GM12875 (cell line): Measurements from ENCODE around the gene ST6GAL1.
A peak's percentile ranks its signal among the peaks of the same experiment; 100 is the strongest.

ENCODE experiments used
- H3K4me3 ChIP-seq: one replicate; pipeline ENCODE4 v1.5.1; 2011; ENCODE audit warnings: low read depth, low read length, control low read depth
- CTCF ChIP-seq: IDR thresholded peaks from 2 replicates; pipeline ENCODE4 v1.5.1; 2011; ENCODE audit warnings: low read depth, mild to moderate bottlenecking, control low read depth, inconsistent platforms, low read length, moderate library complexity, borderline replicate concordance; ENCODE audit not compliant: insufficient read depth

ST6GAL1 gene

DNA sequence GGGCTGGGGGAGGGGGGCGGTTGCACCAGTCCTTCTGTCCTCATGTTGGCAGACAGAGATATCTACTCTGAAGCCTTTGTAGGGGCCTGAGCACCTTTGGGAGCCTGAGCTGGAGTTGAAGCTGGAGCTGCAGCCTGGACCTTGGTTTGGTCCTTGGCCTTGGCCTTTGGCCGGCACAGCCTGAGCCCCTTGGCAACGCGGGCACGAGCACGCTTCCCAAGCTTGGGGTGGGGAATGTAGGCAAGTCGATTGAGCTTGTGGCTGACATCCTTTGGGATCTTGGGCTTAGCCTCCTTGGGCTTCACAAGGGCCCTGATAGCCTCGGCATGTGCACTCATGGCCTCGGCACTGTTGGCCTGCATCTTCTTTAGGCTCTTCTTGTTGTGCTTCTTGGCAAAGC is 8.1 kb upstream of the ST6GAL1 start:
- H3K4me3 ChIP-seq = no peak overlapping the region
- no peak for TF ChIP-seq CTCF

- no peak for TF ChIP-seq CTCF
These were observed 7.5 kb upstream of the ST6GAL1 start for GRCh38 chr3:186922790-186923189.

GRCh38 chr3:186923241-186923640 is 7.1 kb upstream of the ST6GAL1 start:
- TF ChIP-seq CTCF = no peak
- no peak overlapping the region for H3K4me3 ChIP-seq

More at GRCh38 chr3:186922790-186923189, 7.5 kb upstream of the ST6GAL1 start:
- no peak overlapping the region for H3K4me3 ChIP-seq

DNA sequence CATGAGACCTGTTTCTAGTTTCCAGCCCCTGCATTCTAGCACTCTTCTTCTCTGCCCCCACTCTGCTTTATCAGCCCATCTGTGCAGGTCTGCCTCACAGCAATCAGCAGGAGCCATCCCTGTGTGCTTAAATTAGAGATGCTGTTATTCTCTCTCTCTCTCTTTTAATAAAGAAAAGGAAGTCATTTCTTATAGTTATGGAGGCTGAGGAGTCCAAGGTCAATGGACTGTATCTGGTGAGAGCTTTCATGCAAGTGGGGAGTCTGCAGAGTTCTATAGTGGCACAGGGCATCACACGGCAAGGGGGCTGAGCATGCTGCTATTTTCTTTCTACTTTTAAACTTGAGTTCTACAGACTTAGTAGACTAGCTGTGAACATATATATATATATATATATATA is 4.5 kb upstream of the ST6GAL1 start:
- TF ChIP-seq CTCF = no peak
- H3K4me3 ChIP-seq = no peak overlapping the region

DNA sequence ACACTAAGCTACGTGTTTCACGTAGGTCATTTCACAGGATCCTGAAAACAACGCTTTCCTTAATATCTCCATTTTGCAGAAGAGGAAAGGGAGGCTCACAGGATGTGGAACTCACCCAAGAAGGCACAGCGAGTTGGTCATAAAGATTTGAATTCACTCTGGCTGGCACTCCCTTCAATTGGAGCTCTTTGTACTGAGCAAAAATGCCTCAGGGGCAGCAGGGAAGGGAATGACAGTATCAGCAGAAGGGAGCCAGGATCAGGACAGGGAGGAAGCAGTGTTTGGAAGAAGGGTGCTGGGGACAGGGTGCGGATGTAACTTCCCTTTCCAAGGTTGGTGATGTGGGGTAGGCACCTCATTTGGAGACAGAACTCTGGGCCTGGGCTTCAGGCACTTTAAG is 1.1 kb upstream of the ST6GAL1 start:
- TF ChIP-seq CTCF = no peak
- no peak overlapping the region for H3K4me3 ChIP-seq

DNA sequence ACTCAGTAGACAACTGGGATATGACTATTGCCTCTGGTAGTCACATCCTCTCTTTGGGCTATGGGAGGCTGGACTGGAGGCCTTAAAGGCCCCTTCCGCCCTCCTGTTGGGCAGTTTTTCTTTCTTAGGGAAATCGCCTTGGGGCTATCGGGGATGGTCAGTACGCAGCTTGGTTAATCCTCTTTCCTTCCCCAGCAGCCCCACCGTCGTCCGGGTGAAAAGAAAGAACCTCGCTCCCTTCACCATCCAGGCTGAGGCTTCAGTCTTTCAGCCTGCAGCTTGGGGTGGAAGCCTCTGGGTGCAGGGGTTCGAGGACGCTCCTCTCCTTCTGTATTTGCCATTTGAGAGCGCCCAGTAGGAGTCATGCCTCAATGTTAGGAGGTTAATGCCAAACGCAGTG is 641 bp upstream of the ST6GAL1 start:
- no peak for TF ChIP-seq CTCF
- H3K4me3 ChIP-seq = peak overlapping the region; percentile 97

DNA sequence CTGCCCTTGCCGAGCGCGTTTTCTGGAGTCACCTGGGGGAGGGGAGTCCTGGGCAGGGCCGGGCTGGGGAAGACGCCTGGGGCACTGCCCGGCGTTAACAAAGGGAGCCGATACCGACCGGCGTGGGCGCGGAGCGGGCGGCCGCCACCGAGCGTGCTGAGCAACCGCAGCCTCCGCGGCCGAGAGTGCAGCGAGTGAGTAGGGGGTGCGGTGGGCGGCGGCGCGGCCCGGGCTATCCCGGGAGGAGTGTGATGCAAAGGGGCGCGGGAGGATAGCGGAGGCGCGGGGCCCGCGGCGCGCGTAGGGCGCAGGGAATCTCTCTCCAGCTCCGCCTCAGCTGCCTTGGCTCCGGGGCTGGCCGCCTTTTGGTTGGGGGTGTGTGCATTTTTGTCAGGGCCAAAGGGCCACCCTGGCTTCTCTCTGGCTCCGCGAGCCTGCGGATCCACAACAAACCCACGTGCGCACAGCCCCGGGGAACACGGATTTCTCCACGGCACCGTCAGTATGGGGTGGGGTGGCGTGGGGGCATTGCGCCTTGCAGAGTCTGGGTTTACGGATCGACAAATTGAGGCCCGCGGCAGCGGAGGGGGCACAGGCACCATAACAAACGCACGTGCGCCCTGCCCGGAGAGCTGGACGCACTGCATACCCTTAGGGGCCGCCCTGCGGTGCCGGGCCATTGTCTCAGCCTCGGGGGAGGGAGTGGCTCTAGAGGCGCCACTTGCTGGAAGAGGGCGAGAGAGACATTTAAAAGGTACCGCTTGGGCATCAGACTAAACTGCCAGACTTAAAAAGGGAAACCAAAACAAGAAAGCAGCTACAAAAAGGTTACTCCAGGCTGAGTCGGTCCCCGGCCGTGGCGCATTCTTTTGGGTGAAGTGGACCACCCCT is 560 bp downstream of the ST6GAL1 start:
- peak; percentile 10; the same call in 1 of the 2 replicates for TF ChIP-seq CTCF
- peak overlapping the region; percentile 97 for H3K4me3 ChIP-seq
